HG03565 (cell line): Measurements from ENCODE around the gene NFAM1.

Experiments used
- ATAC-seq: cut with Tn5 transposase; IDR thresholded peaks from one replicate; pipeline ENCODE4 v1.9.1; 2021; ENCODE audit warnings: mild to moderate bottlenecking, moderate library complexity; ENCODE audit not compliant: unreplicated experiment

Gene NFAM1

DNA sequence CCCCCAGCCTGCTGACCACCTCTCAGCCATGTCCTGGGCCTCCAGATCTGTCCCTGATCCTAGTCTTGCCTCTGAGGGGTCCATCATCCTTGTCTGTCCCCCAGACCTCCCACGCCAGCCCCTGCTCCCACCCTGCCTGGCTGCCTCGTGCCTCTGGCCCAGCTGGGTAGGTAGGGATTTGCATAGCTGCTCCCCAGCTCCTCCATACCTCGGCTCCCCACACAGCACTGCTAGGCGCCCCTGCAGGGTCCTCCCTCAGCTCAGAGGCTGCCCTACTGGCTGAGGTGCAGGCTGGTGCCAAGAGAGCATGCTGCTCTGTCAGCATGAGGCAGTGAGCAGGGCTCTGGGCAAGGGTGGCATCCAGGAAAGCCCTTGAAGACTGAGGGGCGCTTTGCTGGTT, 47.7 kb downstream of the NFAM1 start:
- no peak for ATAC-seq

DNA sequence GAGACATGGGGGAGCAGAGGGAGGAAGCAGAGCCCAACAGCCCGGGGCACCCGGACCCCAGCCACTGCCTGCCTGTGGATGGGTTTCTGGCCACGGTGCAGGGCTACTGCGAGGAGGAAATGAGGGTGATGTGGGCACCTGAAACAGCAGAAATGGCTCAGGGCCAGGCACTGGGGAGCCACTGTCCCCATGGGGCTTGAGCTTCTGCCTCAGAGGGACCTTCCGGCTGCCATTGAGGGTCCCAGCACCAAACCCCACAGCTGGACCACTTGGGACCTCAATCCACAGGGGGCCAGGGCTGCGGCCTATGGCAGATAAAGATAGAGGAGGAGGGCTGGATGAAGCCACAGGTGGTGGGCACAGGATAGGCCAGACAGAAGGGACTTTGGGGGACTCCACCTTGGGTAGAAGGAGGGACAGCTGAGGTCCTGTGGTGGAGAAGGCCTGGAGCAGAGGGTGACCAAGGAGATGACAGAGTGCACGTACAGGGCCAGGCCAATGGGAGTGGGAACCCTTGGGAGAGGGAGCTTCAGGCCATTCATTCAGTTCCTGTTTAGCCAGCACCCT, 48.3 kb downstream of the NFAM1 start:
- ATAC-seq, result no peak

DNA sequence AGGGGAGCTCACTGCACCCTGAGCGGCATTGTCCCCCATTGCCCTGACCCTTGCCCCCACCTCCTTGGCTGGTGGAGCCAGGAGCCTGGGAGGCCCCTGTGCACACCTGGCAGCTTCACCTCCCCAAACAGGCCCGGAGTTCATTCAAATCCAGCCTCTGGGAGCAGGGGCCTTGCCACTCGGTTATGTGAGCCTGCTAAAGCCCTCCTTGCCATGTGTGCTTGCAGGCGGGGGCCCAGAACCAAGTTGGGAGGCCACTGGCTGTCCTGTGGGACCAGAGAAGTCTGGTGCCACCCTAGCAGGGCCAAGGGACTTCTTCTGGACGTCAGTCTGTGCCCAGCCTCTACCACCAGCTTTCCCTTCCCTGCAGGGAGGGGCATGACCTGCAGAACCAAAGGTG, 48.9 kb downstream of the NFAM1 start:
- no peak for ATAC-seq

DNA sequence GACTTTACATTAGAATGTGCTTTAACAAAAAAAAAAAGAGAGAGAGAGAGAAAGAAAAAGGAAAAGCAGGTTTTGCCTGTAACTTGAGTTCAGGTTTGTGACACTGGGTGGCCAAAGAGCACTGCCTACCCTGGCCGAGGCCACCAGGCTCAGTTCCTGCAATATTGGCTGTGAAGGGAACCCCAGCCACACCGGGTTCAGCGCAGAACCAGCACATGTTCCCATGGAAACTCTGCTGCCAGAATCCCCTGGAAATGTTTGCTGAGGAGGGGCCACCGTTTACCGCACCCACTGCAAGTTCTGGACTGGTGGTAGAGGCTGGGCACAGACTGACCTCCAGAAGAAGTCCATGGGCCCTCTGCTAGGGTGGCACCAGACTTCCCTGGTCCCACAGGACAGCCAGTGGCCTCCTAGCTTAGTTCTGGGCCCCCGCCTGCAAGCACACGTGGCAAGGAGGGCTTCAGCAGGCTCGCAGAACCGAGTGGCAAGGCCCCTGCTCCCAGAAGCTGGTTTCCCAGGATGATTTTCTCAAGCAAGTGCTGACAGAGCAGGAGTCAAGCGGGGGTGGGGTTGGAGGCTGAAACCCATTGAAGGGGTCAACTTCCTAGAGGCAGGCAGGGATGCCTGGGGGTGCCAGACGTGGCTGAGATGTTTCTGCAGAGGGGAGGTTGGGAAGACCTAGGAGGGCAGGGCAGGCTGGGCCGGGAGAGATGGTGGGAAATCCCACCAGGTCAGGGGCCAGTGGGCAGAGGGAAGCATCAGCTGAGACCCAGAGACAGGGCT, 51.2 kb downstream of the NFAM1 start:
- no peak for ATAC-seq

DNA sequence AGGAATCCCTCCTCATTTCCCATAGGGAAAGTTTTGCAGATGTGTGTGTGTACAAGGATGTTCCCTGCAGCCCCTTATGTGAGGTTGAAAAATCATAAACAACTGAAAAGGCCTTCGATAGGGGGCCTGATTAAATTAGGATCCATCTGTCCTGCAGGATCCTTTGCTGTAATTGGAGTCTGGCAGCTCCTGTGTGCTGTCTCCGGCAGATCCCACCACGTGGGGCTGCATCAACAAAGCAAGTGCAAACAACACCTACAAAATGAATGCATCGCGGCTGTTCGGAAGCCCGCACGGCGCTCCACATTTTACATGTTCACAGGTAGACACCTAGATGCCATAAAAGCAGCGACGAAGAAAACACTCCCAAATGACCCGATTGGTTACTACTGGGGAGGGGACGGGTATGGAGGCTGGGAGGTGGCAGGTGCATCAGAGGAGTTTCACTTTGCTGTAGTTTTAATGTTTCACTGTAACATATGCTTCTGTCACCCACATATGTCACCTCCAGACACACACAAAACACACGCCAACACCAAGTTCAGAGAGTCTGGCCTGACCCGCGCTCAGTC, 52.2 kb downstream of the NFAM1 start:
- ATAC-seq, result no peak

DNA sequence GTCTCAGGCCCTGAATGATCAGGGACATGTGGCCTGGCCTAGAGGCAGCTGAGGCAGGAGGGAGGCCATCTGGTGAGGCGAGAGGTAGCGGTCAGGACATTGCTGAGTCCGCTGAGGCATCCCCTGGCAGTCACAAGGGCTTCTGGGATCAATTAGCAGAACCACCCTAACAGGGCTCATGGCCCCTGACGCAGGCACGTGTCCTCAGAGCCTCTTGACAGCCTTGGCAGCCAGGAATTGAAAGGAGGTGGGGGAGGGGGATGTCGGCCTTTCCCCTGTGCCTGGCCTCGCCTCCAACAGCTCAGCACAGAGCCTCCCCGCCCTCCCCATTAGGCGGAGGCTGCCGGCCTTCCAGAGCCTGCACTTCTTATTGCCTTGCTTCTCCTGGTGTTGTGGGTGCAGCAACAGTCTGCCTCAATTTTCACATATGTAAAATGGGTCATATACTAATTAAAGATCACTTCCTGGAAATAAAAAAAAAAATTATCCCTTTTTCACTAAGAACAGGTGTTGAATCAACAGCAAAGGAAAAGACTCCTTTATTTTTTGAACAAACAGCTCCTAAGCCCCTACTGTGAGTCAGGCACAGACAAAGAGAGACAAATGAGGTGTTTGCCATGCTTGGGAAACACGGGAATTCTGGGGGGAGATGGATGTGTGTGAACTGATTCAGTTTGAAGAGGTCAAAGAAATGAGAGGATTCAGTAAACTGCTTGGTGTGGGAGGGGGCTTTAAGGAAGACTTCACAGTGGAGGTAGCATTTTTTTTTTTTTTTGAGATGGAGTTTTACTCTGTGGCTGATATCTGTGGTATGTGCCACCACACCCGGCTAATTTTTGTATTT, 55.3 kb downstream of the NFAM1 start:
- ATAC-seq, result no peak

DNA sequence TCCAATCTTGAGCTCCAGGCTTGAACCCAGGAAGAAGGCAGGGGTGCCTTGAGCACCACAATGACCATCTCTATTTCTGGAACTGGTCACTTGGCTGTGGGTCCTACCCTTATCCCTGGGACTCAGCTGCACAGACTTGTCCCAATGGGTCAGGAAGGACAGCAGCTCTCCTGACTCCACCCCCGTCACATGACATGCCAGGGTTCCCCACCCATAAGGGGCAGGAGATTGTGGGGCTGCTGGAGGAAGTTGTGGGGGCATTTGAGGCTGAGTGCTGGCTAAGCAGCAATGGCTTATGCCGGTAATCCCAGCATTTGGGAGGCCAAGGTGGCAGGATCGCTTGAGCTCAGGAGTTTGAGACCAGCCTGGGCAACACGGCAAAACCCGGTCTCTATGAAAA, 56.2 kb downstream of the NFAM1 start:
- ATAC-seq, result no peak

DNA sequence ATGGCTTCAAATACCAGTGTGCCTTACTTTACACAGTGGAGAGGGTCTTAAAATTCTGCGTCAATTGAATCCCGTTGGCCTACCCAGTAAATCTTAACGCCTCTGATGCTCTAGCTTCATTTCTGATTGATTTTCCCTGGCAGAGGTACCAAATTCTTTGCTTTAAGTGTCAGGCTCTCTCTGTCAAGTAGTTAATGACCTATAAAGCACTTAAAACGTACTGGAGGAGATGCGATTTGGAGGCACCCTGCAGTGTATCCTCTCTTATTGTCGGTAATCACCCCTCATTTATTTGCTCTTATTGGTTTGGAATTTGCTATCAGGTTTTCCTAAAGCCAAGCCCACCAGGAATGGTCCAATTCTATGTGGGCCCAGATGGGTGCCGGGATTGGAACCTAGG, 59.2 kb downstream of the NFAM1 start:
- no peak for ATAC-seq

DNA sequence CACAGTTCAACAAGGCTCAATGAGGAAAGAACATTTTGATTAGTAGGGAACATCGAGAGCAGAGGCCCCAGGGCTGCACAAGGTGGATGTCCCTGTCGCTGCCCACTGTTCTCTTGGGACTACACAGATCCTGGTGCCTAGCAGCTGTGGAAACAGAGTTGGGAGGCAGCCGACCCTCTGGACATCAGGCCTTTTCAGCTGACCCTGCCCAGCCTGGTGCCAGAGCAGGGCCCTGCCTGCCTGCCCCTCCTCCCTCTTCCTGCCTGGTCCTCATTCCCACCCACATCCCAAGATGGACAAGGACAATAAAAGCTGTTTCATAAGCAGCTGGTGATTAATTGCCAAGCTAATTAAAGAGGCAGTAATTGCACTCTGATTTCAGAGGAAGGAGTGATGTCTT, 60.7 kb downstream of the NFAM1 start:
- no peak for ATAC-seq

DNA sequence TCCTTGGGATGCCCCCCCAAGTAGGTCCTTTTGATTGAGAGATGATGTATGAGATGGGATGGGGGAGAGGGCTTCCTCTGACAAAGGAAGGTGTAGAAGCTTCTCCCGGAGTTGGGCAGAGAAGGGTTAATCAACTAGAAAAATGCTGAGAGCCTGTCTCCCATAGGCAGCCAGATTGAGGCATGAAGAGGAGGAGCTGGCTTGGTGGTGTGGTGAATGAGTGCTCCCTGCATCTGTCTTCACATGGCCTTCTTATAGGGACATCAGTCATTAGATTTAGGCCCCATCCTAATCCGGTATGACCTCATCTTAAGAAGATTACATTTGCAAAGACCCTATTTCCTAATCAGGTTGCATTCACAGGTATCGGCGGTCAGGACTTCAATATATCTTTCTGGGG, 61.1 kb downstream of the NFAM1 start:
- ATAC-seq, result no peak

DNA sequence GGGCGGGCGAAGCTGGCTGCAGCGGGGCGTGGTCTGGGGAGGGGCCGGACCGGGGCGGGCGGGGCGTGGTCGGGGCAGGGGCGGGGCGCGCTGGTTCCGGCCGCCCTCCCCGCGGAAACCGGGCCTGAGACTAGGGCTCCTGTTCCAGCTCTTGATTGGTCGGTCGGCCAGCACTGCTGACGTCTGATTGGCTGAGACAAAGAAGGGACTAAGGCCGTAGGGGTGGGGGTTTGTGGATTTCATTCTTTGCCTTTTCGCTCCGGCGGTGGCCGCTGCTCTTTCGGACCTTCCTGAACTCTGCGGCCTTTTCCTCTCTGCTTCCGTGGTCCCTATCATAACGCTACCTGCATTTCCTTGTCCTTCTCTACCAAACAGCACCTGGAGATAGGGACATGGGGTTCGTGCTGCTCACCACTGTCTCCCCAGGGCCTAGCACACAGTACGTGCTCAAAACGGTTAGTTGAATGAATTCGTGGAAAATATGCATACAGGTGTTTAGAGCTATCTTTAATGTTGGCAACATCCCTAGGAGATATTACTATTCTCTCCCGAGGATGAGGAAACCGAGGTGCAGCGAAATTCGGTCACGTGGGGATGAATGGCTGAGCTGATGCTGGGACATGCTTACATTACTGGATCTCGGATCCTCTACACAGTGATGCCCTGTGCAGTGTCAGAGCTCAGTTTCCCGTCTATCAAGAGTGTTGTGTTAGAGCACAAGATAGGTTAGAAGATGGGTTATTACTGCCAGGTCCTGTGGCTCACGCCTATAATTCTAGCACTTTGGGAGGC, 62.8 kb downstream of the NFAM1 start:
- ATAC-seq, result no peak

DNA sequence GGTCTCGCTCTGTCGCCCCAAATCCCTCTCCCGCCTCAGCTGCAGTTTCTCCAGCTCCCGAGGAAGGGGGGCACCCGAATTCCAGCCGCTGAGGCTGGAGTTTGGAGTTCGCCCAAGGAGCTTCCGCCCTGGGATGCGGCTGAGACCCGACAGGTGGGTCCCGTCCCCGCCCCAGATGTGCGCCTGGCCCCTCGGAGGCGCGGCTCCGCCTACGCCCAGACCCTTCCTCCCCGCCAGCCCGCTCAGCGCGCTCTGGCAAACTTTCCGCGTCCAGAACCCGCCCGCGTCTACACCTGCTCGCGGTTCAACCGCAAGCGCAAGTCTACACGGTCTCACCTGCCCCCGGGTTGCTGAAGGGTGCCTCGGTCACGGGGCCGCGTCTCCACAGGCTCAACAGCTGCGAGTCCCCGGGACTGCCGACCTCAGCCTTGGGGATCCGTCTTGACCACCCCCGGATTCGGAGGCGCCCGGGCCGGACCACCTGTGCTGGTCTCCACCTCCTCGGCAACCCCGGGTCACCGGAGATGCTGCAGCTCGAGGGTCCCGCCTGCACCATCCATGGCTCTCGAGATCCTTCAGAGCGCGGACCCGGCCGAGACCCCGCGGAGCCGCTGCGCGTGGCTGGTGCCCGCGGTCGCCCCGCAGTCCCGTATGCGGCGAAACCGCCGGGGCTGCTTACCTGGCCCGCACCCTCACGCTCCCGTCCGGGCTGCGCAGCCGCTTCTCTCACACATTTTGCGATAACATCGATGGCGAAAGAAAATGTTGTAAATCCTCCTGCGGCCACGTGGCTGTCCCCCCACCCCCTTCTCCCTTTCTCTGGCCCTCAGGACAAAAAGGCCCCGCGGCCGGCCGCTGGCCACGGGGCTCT, 63.6 kb downstream of the NFAM1 start:
- ATAC-seq, result no peak

DNA sequence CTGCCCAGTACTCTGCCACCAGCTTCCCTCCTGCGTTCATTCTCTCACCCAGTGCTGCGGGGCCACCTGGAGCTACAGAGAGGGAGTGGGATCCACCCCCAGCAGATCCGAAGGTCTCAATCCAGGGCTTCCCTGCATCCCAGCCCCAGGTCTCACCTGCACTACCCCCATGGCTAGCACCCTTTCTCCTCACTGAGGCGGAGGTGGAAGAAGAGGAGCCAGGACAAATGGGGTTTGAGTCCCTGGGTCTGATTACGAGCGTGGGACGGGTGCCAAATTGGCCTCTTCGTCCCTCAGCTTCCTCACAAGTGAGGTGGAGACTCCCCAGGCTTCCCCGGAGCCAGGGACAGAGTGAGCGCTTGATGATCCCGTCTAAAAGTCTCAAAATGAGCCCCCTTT, 64.2 kb downstream of the NFAM1 start:
- ATAC-seq, result no peak

DNA sequence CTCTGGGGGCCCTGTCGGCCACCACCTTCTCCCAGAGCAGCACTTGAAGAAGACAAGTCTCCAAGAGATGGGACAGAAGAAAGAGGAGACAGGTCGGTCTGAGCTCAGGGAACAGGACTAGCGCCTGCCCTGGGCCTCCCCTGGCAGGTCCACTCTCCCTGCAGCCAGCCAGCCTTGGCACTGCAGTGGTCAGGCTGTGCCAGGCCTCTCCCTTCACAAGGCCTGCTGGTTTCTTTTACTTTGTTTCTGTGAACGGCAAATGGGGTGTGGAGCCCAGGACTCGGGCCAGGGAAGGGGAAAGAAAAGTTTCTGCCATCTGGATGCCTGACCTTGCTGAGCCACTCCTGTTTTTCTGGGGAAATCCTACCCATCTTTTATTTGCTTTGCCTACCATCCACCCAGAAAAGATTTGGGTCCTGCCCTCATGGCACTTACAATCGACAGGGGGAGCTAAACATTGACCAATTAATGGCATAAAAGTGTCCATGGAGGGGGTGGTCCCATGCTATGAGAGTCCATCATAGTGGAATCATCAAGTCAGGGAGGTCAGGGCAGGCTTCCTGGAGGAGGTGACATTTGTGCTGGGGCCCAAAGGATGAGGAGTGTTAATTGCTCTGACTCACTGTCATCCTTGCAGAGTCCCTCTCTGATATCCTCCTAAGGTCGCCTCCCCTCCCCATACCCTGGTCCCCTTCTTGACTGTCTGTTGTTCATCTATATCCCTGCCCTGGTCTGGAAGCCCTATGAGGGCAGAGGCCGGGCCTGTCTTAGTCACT, 65.2 kb downstream of the NFAM1 start:
- no peak for ATAC-seq

DNA sequence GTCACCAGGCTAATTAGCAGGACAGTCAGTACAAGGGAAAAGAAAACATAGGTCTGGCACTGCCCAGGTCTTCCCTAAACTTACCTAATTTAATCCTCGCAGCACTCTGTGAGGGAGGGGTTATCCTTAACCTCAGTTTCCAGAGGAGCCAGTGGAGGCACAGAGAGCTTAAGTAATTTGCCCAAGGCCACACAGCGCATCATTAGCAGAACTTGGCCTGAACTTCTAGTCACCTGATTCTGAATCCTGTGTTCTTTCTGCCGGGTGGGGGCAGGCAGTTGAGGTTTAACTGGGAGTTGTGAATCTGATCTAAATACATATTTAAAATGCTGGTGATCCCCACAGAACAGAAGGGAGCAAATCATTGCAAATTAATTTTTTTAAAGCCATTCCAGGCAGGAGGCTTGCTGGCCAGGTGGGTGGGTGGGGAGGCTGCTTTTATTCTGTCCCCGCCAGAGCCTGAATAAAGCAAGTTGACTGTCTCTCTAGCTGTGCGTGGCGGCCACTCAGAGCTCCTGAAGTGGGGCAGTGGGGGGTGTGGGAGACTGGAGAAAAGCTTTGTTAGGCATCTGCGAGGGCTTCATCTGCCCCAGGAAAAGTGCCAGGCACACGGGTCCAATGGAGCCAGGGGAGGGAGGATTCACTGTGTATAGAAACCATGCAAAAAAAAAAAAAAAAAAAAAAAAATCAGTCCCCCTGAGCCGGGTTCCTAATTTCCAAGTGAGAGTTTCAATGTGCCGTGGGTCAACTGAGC, 66.1 kb downstream of the NFAM1 start:
- no peak for ATAC-seq

DNA sequence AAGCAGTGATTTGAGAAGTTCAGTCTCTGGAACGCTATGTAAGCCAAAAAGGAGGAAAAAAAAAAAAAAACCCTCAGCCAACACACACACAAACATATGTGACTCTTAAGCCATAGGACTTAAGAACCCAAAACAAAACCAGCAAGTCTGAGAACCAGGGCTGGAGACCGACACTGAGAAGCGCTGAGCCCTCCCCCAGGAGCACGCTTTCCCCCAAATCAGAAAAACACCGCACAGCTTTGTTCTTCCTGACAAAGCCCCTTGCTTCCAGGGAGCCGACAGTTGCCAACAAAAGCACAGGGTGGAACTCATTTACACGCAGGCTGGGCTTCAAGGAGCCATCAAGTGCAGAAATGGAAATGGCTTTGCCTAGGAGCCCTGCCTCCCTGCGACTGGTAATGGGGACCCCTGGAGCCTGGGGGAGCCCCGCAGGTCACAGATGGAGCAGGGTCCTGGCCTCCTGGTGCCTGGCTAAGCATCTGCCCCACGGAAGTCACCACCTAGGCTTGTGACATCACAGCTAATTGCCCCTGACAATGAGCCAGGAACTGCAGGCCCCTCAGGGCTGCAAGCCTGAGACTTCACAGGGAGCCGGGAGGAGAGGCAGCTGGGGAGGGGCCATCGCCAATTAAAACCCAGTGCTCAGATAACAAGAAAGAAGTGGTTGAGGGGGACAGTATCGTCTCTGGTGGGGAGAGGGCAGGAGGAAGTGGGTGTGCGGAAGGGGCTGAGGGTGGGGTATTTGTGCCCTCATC, 66.9 kb downstream of the NFAM1 start:
- no peak for ATAC-seq

DNA sequence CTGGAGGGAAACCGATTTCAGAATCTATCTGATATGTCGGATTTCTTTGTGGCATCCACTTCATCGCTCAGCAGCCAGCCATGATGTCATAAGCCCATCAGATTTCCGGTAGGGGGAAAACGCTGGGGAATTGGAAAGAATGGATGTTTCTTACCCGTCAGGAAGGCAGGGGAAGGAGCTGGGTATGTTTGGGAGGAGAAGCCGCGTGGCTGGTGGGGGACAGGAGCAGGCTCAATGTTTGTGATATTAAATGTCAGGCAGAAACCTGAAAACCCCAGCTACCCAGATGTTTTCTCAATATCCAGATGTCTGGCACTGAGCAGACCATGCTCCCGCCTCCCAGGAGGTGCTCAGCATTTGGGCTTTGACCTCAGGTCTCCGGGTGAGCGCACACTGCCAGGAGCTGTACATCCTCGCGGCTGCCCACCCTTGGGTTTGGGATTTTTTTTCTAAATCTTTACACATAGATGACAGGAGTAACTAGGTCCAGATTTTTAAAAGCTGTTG, 67.5 kb downstream of the NFAM1 start:
- no peak for ATAC-seq

DNA sequence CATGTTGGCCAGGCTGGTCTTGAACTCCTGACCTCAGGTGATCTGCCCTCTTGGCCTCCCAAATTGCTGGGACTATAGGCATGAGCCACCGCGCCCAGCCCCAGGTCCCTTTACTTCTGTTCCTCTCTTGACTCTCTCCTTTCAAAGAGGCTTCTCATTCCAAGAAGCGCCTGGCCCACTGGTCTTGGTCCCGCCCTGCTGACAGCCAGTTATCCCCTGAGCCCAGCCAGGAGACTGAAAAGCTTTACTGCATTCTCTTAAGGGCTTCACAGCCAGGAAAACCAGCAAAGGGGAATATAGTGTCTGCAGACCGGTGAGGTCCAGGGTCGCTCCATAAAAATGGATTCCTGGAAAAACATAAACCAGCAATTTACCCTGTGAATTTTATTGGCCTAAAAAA, 68.3 kb downstream of the NFAM1 start:
- ATAC-seq, result no peak
